ENCODE data around the gene MPRIP.

- no peak for TF ChIP-seq TOX (CRISPR knock-in tag; IDR thresholded peaks at IDR 0.05; ENCODE audit: borderline replicate concordance)
- TF ChIP-seq ZFP3 (CRISPR knock-in tag; IDR thresholded peaks at IDR 0.05): no peak
- TF ChIP-seq CSRNP3 (CRISPR knock-in tag; IDR thresholded peaks at IDR 0.05): no peak
- TF ChIP-seq OSR1 (CRISPR knock-in tag; IDR thresholded peaks at IDR 0.05): no peak
- no peak for TF ChIP-seq CSDC2 (CRISPR knock-in tag; IDR thresholded peaks at IDR 0.05)
- no peak for TF ChIP-seq ZNF565 (CRISPR knock-in tag; conservative IDR thresholded peaks at IDR 0.05; ENCODE audit: low read depth)
- no peak for TF ChIP-seq PATZ1 (CRISPR knock-in tag; IDR thresholded peaks at IDR 0.05; ENCODE audit: borderline replicate concordance)
- no peak for TF ChIP-seq TCF4 (CRISPR knock-in tag; IDR thresholded peaks at IDR 0.05; ENCODE audit: borderline replicate concordance)
- TF ChIP-seq, protein P1, sequence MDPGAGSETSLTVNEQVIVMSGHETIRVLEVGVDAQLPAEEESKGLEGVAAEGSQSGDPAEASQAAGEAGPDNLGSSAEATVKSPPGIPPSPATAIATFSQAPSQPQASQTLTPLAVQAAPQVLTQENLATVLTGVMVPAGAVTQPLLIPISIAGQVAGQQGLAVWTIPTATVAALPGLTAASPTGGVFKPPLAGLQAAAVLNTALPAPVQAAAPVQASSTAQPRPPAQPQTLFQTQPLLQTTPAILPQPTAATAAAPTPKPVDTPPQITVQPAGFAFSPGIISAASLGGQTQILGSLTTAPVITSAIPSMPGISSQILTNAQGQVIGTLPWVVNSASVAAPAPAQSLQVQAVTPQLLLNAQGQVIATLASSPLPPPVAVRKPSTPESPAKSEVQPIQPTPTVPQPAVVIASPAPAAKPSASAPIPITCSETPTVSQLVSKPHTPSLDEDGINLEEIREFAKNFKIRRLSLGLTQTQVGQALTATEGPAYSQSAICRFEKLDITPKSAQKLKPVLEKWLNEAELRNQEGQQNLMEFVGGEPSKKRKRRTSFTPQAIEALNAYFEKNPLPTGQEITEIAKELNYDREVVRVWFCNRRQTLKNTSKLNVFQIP (CRISPR knock-in tag; IDR thresholded peaks at IDR 0.05; ENCODE audit: borderline replicate concordance, low read depth): no peak
- no peak for TF ChIP-seq GLIS3 (CRISPR knock-in tag; IDR thresholded peaks at IDR 0.05)
- TF ChIP-seq RARB (CRISPR knock-in tag; IDR thresholded peaks at IDR 0.05): no peak
Measured at GRCh38 chr17:17029938-17030337, 12.3 kb upstream of the MPRIP start.

All from SK-N-SH treated with all-trans-retinoic acid at 6 μM for 48 hours (cell line).